HG03108 (cell line): ENCODE measurements around the gene CCDC177.

ENCODE experiments used
- ATAC-seq: cut with Tn5 transposase; IDR thresholded peaks from one replicate; pipeline ENCODE4 v1.9.1; 2021; ENCODE audit warnings: moderate library complexity; ENCODE audit not compliant: unreplicated experiment

CCDC177 gene

GRCh38 chr14:69569859-69570258, 4.8 kb downstream of the CCDC177 start:
- ATAC-seq = no peak

DNA sequence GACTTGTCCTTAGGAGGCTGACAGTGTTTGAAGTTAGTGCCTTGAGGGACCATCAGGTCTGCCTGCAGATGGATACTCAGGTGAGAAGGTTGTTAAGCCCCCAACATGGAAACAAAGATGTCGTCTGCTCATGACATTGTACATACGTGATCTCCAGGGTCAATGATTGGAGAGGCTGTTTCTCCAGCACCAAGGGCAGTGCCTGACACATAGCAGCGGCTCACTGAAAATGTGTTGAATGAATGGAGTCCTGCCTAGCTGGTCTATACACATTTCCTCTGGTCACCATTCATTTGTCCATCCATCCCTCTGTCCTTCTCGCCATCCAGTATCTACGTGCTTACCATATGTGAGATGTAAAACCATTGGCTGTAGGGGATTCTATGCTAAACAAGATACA, 7.1 kb downstream of the CCDC177 start:
- no peak for ATAC-seq

- no peak for ATAC-seq
Observed at GRCh38 chr14:69561893-69562292, 12.8 kb downstream of the CCDC177 start.

DNA sequence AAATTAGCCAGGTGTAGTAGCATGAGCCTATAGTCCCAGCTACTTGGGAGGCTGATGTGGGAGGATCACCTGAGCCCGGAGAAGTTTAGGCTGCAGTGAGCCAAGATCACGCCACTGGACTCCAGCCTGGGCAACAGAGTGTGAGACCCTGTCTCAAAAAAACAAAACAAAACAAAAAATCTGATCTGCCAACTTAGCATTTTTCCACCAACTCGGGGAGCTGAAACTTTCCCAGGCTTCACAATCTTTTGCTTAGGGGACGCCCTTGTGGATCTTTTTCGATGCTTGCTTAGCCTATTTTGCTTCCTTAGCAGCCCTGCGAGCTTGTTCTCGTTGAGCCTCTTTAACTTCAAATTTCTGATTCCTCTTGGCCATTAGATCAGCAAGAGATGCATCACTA, 13.8 kb downstream of the CCDC177 start:
- ATAC-seq = no peak

DNA sequence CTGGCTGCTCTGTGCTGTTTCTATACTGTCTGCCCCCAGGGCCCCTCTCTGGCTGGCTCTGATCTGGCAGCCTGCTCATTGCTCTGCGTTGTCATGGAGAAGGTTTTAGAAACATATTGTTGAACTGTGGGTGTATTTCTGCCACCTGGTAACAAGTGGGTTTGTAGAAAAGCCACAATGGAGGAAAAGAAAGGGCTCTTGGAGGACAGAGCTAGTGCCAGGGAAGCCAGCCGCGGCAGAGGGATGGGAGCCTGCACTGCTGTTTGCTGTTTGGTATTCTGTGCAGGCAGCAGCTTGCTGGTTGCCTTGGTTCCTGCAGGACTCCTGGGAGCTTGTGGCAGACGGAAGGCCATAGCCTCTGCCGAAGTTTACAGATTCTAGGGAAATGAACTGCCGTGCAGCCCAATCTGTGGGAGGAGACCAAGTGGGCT, 15.1 kb downstream of the CCDC177 start:
- no peak for ATAC-seq

DNA sequence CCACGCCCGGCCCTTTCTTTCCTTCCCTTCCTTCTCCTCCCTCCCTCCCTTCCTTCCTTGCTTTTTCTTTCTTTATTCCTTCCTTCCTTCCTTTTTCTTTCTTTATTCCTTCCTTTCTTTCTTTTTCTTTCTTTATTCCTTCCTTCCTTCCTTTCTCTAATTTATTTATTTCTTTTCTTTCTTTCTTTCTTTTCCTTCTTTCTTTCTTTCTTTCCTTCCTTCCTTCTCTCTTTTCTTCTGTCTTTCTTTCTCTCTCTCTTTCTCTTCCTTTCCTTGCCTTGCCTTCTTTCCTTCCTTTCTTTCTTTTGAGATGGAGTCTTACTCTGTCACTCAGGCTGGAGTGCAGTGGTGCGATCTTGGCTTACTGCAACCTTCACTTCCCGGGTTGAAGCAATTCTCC, 15.9 kb downstream of the CCDC177 start:
- ATAC-seq = no peak

DNA sequence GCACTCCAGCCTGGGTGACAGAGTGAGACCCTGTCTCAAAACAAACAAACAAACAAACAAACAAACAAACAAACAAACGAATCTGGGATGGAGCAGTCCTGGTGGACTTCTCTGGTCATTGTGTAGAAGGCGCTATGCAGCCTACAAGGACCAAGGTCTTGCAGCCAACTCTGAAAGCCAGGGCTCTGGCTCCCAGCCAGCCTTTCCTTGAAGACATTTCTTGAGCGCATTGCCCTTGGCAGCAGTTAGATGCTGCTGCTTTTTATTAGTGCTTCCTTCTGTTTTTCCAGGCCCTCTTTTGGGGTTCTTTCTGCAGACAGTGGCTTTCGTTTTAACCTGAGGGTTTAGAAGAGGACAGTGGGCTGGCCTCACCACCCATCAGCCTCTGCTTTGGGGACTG, 20.2 kb downstream of the CCDC177 start:
- no peak for ATAC-seq

DNA sequence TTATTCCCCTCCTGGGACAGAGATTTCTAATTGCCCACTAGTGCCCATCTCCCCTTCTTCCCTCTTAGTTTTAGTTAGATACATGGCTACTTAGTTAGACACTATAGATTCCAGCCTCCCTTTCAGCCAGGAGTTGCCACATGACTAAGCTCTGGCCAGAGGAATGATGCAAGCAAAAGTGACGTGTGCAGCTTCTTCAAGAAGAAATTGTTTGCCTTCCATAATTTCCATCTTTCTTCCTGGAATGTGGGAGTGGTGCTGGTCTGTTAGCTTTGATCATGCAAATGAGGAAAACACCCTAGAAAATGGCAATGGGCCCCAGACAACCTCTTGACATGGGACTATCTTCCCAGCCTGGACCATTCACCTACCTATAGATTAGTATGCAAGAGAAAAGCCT, 21.4 kb downstream of the CCDC177 start:
- ATAC-seq = no peak

DNA sequence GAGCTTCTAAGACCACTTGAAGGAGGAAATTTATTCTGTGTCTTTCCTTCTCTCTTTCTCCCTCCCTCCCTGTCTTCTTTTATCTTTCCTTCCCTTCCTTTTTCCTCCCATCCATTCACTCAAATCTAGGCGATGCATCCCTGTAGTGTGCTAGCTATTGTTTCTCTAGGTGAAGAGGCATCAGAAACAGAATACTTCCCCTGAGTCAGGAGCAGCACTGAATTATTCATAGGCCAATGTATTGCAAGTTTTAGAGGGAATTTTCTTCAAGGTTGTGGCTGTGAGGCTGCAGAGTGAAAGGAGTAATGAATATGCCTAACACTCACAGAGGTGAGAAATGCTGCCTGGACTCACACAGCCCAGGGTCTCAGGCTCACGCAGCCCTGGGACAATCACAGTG, 23.2 kb downstream of the CCDC177 start:
- no peak for ATAC-seq

DNA sequence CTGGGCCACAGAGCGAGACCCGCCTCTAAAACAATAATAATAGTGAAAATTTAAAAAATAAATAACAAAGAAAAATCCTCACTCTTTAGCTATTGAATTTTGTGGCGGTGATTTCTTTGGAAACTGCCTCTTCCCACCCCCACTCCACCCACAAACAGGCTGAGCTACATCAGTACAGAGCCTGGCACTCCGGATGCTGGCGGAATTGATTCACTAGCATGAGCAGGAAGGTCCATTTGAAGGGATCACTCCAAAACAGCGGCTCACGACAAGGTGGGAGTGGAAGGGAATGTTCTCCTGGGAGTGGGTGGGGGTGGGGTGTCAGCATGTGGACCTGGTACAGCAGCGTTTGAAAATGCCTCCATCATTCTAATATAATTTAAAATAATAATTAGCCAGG, 26.1 kb downstream of the CCDC177 start:
- ATAC-seq = no peak

- ATAC-seq = no peak
Observed at GRCh38 chr14:69547701-69548348, 26.8 kb downstream of the CCDC177 start.

DNA sequence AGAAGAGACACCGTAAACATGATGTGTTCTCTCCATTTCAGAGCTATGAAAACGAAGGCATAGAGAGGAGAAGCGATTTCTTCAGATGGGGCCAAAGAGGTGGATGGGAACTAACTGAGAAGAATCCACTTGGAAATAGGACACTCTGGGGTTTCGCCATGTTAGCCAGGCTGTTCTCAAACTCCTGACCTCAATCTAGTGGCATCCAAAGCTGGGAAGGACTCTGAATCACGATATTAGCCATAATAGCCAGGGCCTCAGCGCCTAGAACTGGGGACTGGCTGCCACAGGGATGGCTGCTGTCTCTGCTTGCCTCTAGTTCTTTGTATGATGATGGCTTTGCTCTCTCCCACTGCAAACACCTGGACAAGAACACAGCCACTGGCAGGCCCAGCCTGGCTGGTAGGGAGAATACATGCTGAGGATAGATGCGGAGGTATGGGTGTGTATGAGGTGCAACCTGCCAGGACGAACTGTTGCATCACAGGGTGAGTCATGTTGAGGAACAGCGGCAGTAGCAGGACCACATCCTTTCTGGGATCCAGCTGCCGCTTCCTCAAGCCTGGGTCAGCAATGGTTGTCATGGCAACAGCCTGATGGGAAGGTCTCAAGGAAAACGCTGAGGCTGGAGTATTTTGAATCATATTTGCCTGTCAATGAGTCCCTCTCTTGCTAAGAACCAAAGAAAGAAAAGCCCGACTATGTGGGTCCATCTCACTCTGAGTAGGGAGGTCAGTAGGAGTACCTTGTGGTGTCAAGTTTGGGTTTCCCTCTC, 31.1 kb downstream of the CCDC177 start:
- no peak for ATAC-seq

DNA sequence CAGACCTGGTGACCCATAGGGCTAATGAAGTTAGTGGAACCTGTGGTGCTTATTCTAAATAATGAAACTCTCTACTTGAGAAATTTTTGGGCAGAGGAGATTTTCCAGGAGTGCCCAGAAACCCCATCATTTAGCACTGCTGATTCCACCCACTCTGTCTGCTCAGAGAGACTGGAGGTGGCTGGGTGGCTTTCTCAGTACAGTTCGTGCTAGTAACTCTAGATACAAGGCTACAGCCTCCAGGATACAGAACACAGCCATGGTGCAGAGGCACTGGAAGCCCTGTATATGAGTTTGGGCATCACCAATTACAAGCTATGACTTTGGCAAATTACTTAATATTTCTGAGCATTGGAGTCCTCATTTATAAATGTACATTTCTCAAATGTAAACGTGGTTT, 32.4 kb downstream of the CCDC177 start:
- ATAC-seq = no peak

- no peak for ATAC-seq
Observed at GRCh38 chr14:69540654-69541335, 33.9 kb downstream of the CCDC177 start.

DNA sequence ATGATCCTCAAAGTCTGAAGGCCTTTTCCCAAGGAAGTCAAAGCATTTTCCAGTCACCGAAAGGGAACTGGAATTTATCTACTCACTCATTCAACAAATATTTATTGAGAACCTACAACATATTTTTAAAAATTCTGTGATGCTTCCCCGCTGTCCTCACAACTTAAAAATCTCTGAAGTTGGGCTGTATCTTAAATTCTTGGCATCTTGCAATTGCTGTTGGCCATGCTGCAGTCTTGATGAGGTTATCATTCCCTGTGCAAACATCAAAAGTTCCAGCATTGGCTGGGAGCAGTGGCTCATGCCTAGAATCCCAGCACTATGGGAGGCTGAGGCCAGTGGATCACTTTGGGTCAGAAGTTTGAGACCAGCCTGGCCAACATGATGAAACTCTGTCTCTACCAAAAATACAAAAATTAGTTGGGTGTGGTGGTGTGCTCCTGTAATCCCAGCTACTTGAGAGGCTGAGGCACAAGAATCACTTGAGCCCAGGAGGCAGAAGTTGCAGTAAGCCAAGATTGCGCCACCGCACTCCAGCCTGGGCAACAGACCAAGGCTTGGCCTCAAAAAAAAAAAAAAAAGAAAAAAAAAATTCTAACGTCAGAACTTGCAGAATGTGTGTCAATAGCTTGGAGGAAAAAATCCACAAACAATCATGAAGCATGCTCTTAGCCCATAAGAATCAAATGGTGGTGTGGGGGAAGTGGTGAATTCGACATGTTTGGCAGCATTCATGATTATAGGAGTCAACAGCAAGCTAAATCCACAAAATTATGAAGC, 34.9 kb downstream of the CCDC177 start:
- no peak for ATAC-seq

- no peak for ATAC-seq
Observed at GRCh38 chr14:69538766-69539165, 35.9 kb downstream of the CCDC177 start.

GRCh38 chr14:69537900-69538299, 36.8 kb downstream of the CCDC177 start:
- no peak for ATAC-seq

GRCh38 chr14:69536971-69537370, 37.7 kb downstream of the CCDC177 start:
- no peak for ATAC-seq

DNA sequence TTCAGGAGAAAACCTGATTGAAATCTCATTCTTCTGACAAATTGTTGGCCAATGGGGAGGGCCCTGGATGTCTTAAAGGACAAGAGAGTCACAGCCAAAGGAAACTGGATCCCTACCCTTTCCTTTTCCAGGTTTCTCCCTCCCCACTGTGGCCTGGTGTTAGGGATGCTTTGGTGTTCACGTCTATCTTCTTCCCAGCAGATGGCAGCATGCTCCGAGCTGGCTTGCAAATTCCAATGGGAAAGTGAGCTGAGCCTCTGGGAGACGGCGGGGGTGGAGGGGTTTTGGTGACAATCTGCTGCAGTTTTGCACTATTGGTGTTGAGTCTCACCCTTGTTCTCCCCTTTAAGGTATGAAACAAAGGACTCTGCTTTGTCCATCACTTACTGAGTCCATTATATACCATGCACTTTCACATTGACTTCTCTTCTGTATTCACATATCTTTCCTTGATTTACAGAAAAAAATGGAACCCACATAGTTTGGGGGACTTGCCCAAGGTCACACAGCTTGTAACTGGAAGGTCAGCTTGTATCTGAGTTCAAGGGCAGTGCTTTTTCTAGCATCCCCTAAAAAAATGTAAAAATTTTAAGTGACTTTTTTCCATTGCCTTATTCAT, 39.3 kb downstream of the CCDC177 start:
- ATAC-seq = no peak

GRCh38 chr14:69532561-69533340, 41.9 kb downstream of the CCDC177 start:
- no peak for ATAC-seq
